Uterus (tissue), 4 donors: Measurements from ENCODE around the gene BAHD1. TPM values are rescaled to one million over a fixed set of nuclear protein-coding genes. Genes with fewer than 3 reads are reported as not detected.
A peak's percentile ranks its signal among the peaks of the same experiment; 100 is the strongest.

ENCODE experiments used
- DNase-seq, 2 donors: peaks; one replicate each; pipeline ENCODE4 v3.0.0-alpha.2; 2019 to 2020
- H3K27ac ChIP-seq, 2 donors: fragments of 200-600 bp; sonication (generic); 1 replicate in 1 of 2; 2 replicates in 1 of 2; pipeline ENCODE4 v1.5.1; 2016 to 2018
- H3K27me3 ChIP-seq, 2 donors: fragments of 200-600 bp; sonication (generic); one replicate each; pipeline ENCODE4 v1.5.1; 2018 to 2019; ENCODE audit warnings: control low read depth in 1 of 2
- H3K36me3 ChIP-seq, 2 donors: fragments of 200-600 bp; sonication (generic); one replicate each; pipeline ENCODE4 v1.5.1; 2019; ENCODE audit warnings: control low read depth in 1 of 2
- H3K4me1 ChIP-seq, 2 donors: fragments of 200-600 bp; sonication (generic); one replicate each; pipeline ENCODE4 v1.5.1; 2018 to 2019; ENCODE audit warnings: control low read depth in 1 of 2
- H3K4me3 ChIP-seq, 2 donors: fragments of 200-600 bp; sonication (generic); 1 replicate in 1 of 2; 2 replicates in 1 of 2; pipeline ENCODE4 v1.5.1; 2018 to 2019; ENCODE audit warnings: mild to moderate bottlenecking in 1 of 2
- H3K9me3 ChIP-seq, 2 donors: fragments of 200-600 bp; sonication (generic); one replicate each; pipeline ENCODE4 v1.5.1; 2019; ENCODE audit warnings: control low read depth in 1 of 2
- POLR2A ChIP-seq, 2 donors: fragments of 450-650 bp; IDR thresholded peaks; one replicate each; pipeline ENCODE4 v1.6.1; 2016; ENCODE audit warnings: antibody characterized with exemption in 2 of 2, mild to moderate bottlenecking in 1 of 2, moderate library complexity in 1 of 2
- intact Hi-C: fragments of 100-400 bp; cut with DNase I; formaldehyde crosslinking; loops from one replicate; pipeline ENCODE4 v1.15.1; 2023; ENCODE audit warnings: low total_unique reads
- total RNA-seq, 4 donors: library from RNA; depleted of rRNA in 3 of 4; stranded (reverse); fragments of >200 nt in 3 of 4; gene quantifications; one replicate each; pipeline versions ENCODE4 v1.1.0 to v1.2.4, GENCODE V29; 2014 to 2023
- TF ChIP-seq, protein P1 (sequence below), 4 experiments: fragments of 200-600 bp in 2 of 4; fragments of 450-650 bp in 2 of 4; sonication (generic) in 2 of 4; IDR thresholded peaks; one replicate each; pipeline ENCODE4 v1.5.1; 2016 to 2019; ENCODE audit warnings: antibody characterized with exemption in 4 of 4, mild to moderate bottlenecking in 2 of 4, moderate library complexity in 1 of 4
- donor health status: DM: yes; HTN: yes; CAD: no.

Gene BAHD1
- 10 to 100 TPM in 2 of 4 donors, 1 to 10 TPM in 2; 5.0 to 35.5 (median 10.5) TPM for total RNA-seq

DNA sequence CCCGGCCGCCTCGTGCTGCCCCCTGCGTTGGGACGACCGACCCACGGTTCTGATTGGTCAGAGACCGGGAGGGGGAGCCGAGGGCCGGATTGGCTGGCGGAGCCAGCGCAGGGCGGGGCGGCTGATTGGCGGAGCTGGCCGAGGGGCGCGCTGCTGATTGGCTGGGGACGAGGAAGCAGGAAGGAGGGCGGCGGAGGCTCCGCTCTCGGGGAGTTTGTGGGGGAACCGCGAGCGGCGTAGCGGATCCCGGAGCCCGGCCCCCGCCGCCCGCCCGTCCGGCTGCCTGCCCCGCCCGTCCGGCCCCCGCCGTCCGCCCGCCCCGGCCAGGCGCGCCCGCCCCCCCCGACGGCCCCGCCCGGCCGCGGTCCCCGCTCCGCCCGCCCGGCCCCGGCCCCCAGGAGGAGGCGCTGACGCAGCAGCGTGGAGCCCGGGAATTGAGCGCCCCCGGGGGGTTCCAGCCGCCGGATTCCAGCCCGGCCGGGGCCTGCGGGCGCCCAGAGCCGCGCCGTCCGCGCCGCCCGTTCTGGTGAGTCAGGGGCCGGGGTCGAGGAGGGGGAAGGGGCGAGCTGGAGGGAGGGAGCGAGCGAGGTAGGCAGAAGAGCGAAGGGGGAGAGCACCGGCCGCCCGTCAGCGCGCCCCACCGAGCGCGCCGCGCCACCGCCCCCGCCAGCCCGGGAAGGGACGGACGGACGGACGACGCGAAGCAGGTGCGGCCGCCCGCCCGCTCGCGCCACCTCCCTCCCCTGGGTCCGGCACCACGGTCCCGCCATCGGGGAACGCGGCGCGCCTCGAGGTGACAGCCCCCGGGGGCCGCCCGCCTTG lies at the start of gene BAHD1:
Gene BAHD1 (plus strand): TSS at position 211 of the 822 bp plus-strand sequence. CDS start 17,512 bp downstream, outside the sequence.
- TF ChIP-seq POLR2A (IDR thresholded peaks at IDR 0.05): no peak
- TF ChIP-seq, protein P1, sequence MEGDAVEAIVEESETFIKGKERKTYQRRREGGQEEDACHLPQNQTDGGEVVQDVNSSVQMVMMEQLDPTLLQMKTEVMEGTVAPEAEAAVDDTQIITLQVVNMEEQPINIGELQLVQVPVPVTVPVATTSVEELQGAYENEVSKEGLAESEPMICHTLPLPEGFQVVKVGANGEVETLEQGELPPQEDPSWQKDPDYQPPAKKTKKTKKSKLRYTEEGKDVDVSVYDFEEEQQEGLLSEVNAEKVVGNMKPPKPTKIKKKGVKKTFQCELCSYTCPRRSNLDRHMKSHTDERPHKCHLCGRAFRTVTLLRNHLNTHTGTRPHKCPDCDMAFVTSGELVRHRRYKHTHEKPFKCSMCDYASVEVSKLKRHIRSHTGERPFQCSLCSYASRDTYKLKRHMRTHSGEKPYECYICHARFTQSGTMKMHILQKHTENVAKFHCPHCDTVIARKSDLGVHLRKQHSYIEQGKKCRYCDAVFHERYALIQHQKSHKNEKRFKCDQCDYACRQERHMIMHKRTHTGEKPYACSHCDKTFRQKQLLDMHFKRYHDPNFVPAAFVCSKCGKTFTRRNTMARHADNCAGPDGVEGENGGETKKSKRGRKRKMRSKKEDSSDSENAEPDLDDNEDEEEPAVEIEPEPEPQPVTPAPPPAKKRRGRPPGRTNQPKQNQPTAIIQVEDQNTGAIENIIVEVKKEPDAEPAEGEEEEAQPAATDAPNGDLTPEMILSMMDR (IDR thresholded peaks at IDR 0.05): no peak
- H3K4me3 ChIP-seq: peak within 1 kb of the TSS; percentile 56 to 99
- no peaks in the 10 kb centered on the region for H3K9me3 ChIP-seq
- no peaks in the 10 kb centered on the region for H3K36me3 ChIP-seq
- intact Hi-C loops: no loop called here
- peaks cover 0 to 10% of the 10 kb centered on the region in 2 donors for H3K4me1 ChIP-seq
- H3K27ac ChIP-seq: peak within 1 kb of the TSS; percentile 71 to 78
- peak; percentile 96 to 97 for DNase-seq
- no peaks in the 10 kb centered on the region for H3K27me3 ChIP-seq

DNA sequence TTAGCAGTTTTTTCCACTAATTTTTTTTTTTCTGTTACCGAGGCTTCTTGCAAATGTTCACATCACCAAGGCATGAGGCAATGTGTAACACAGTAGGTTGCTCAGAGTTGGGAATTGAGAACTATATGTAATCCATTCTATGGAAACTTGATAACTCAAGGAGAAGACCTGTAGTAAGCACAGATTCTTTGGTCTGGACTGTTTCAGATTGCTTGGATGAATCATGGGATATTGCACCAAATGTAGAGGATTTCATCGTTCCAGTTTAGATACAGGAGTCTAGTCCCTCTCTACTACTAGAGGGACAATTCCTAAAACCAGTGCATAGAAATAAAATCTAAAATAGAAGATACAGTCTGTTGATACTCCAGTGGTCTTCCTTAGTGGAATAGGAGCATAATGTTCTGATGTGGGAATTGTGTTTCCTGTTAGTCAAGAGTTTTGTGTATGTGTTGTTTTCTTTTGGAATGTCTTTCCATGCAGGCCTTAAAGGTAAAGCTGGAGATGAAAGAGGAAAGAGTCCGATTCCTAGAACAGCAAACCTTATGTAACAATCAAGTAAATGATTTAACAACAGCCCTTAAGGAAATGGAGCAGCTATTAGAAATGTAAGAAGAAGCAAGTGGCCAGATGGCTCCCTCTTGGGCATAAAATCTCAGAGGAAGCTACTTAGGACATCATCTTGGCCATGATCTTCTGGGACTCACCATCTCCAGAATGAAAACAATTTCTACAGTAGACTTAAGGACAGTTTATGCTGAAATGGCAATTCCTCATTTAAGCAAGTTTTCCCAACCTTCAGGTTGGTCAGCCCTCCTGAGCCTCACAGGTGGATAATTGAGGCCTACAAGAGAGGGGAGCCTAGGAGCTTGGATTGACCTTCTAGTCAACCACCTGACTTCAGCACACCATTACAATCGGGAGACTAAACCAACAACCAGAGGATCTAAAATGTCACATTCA lies 47.5 kb upstream of the BAHD1 start:
- DNase-seq: no peak
- Histone ChIP-seq H3K36me3 (no peaks in the 10 kb centered on the region), H3K27ac (no peak overlapping the region), H3K4me3 (no peak overlapping the region), H3K9me3 (no peaks in the 10 kb centered on the region), H3K4me1 (no peaks in the 10 kb centered on the region), H3K27me3 (no peaks in the 10 kb centered on the region)
- intact Hi-C loops: no loop called here
- no peak for TF ChIP-seq POLR2A (IDR thresholded peaks at IDR 0.05)
- TF ChIP-seq, protein P1 (IDR thresholded peaks at IDR 0.05): no peak

DNA sequence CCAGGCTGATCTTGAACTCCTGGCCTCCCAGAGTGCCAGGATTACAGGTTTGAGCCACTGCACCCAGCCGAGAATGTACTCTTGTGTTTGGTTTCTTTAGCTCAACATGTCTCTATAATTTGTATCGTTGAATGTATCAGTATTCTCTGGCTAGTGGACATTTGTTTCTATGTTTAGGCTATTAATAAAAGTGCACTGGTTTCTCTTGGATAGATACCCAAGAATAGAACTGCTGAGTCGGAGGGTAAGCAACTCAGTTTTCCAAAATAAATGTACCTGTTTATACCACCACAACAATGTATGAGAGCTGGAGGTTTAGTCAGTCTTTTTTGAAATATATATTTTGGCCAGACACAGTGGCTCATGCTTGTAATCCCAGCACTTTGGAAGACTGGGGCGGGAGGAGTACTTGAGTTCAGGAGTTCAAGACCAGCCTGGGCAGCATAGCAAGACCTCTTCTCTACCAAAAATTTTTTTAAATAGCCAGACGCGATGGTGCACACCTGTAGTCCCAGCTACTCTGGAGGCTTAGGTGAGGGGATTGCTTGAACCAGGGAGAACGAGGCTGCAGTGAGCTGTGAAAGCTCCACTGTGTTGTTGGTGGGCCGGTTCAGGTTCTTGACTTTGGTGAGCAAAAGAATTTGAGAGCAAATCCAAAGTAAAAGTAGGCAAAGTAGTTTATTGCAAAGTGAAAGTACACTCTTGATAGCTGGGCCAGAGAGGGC lies 42.9 kb upstream of the BAHD1 start:
- H3K27ac ChIP-seq: no peak overlapping the region
- no peaks in the 10 kb centered on the region for H3K4me1 ChIP-seq
- H3K27me3 ChIP-seq: no peaks in the 10 kb centered on the region
- TF ChIP-seq, protein P1 (IDR thresholded peaks at IDR 0.05): no peak
- no peak for TF ChIP-seq POLR2A (IDR thresholded peaks at IDR 0.05)
- no peak for DNase-seq
- H3K9me3 ChIP-seq: no peaks in the 10 kb centered on the region
- no peak overlapping the region for H3K4me3 ChIP-seq
- intact Hi-C loops: no loop called here
- H3K36me3 ChIP-seq: no peaks in the 10 kb centered on the region

DNA sequence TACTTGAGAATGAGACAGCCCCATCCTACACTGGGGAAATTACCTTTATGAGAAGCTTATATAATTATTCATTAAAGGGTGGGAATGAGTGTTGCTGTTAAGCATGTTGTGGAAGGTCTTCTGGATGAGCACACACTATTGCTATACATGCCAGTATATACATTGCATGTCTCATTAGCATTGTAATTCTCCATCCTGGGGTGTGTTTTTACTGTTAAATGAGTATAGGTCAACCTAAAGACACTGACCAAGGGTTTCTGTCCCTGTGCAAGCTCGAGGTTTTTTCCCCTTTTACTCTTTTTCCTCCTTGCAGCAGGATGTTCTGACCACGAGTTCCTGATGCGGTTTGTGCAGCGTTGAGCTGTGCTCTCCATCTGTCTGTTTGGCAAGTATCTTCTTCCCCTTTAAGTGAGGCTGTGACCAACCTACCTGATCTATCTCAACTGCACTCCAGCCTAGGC lies 42.3 kb upstream of the BAHD1 start:
- no peaks in the 10 kb centered on the region for H3K9me3 ChIP-seq
- TF ChIP-seq, protein P1 (IDR thresholded peaks at IDR 0.05): no peak
- TF ChIP-seq POLR2A (IDR thresholded peaks at IDR 0.05): no peak
- H3K4me3 ChIP-seq: no peak overlapping the region
- H3K27me3 ChIP-seq: no peaks in the 10 kb centered on the region
- no peaks in the 10 kb centered on the region for H3K36me3 ChIP-seq
- no peaks in the 10 kb centered on the region for H3K4me1 ChIP-seq
- DNase-seq: no peak
- intact Hi-C loops: no loop called here
- no peak overlapping the region for H3K27ac ChIP-seq
